HG03442 (cell line): ENCODE data around the gene AEBP1.
A peak's percentile ranks its signal among the peaks of the same experiment; 100 is the strongest.

ENCODE experiments used
- ATAC-seq: cut with Tn5 transposase; IDR thresholded peaks from one replicate; pipeline ENCODE4 v1.9.1; 2021; ENCODE audit warnings: mild to moderate bottlenecking, moderate library complexity; ENCODE audit not compliant: unreplicated experiment

AEBP1 gene

GRCh38 chr7:44066494-44067063 is 37.6 kb upstream of the AEBP1 start:
- no peak for ATAC-seq

- no peak for ATAC-seq
Measured at GRCh38 chr7:44067064-44067951, 36.8 kb upstream of the AEBP1 start.

- ATAC-seq, result no peak
Measured at GRCh38 chr7:44068054-44068453, 36.1 kb upstream of the AEBP1 start.

- ATAC-seq, result no peak
Measured at GRCh38 chr7:44071726-44072363, 32.3 kb upstream of the AEBP1 start.

GRCh38 chr7:44072364-44073231 is 31.5 kb upstream of the AEBP1 start:
- no peak for ATAC-seq

- ATAC-seq, result peak; percentile 59
Measured at GRCh38 chr7:44073664-44074348, 30.3 kb upstream of the AEBP1 start.

GRCh38 chr7:44074349-44074695 is 29.8 kb upstream of the AEBP1 start:
- ATAC-seq, result no peak

- ATAC-seq, result no peak
Measured at GRCh38 chr7:44075296-44076075, 28.7 kb upstream of the AEBP1 start.

GRCh38 chr7:44076101-44076895 is 27.8 kb upstream of the AEBP1 start:
- no peak for ATAC-seq

GRCh38 chr7:44077061-44077460 is 27.1 kb upstream of the AEBP1 start:
- no peak for ATAC-seq

GRCh38 chr7:44077681-44078091 is 26.5 kb upstream of the AEBP1 start:
- ATAC-seq, result no peak

- ATAC-seq, result no peak
Measured at GRCh38 chr7:44078521-44078920, 25.6 kb upstream of the AEBP1 start.

GRCh38 chr7:44079331-44080021 is 24.7 kb upstream of the AEBP1 start:
- no peak for ATAC-seq

- ATAC-seq, result no peak
Measured at GRCh38 chr7:44080118-44080517, 24.0 kb upstream of the AEBP1 start.

- no peak for ATAC-seq
Measured at GRCh38 chr7:44080686-44081265, 23.4 kb upstream of the AEBP1 start.

- no peak for ATAC-seq
Measured at GRCh38 chr7:44081266-44081748, 22.8 kb upstream of the AEBP1 start.

GRCh38 chr7:44082541-44083207 is 21.5 kb upstream of the AEBP1 start:
- peak; percentile 91 for ATAC-seq
